ENCODE data around the gene GNAS. TPM values are rescaled to one million over a fixed set of nuclear protein-coding genes. Genes with fewer than 3 reads are reported as not detected.

GNAS gene
- polyA plus RNA-seq, 1 donor: 930 TPM

GRCh38 chr20:58906894-58907293, 54.4 kb downstream of the GNAS start:
- H3K9me3 ChIP-seq (ENCODE audit: control insufficient read depth, low read depth, low read length): peaks cover 4% of the 10 kb centered on the region
- peak overlapping the region; percentile 54 for H3K27ac ChIP-seq (ENCODE audit: low read length)
- DNase-seq: no peak
- H3K4me3 ChIP-seq (ENCODE audit: low read length): no peak overlapping the region
- H3K27me3 ChIP-seq (ENCODE audit: control insufficient read depth, insufficient read depth, low read length): no peaks in the 10 kb centered on the region
- no peaks in the 10 kb centered on the region for H3K4me1 ChIP-seq (ENCODE audit: control insufficient read depth, insufficient read depth, low read length)
- H3K36me3 ChIP-seq (ENCODE audit: control insufficient read depth, insufficient read depth, low read length): peaks cover 87% of the 10 kb centered on the region
- 83% methylated on average over 2 of the region's 3 CpGs for WGBS (ENCODE audit: insufficient coverage, low lambda C conversion rate)

- Histone ChIP-seq H3K4me3 (ENCODE audit: low read length) (no peak overlapping the region), H3K36me3 (ENCODE audit: control insufficient read depth, insufficient read depth, low read length) (peaks cover 83% of the 10 kb centered on the region)
Measured at GRCh38 chr20:58907320-58908137, 55.0 kb downstream of the GNAS start.

GRCh38 chr20:58908221-58908620, 55.7 kb downstream of the GNAS start:
- Histone ChIP-seq H3K9me3 (ENCODE audit: control insufficient read depth, low read depth, low read length) (peaks cover 4% of the 10 kb centered on the region), H3K27me3 (ENCODE audit: control insufficient read depth, insufficient read depth, low read length) (no peaks in the 10 kb centered on the region), H3K36me3 (ENCODE audit: control insufficient read depth, insufficient read depth, low read length) (peaks cover 80% of the 10 kb centered on the region), H3K4me1 (ENCODE audit: control insufficient read depth, insufficient read depth, low read length) (no peaks in the 10 kb centered on the region), H3K4me3 (ENCODE audit: low read length) (no peak overlapping the region), H3K27ac (ENCODE audit: low read length) (peak overlapping the region; percentile 54)
- 89% methylated on average over 3 of the region's 4 CpGs for WGBS (ENCODE audit: insufficient coverage, low lambda C conversion rate)
- DNase-seq: no peak

More at GRCh38 chr20:58907320-58908137, 55.0 kb downstream of the GNAS start:
- Histone ChIP-seq H3K9me3 (ENCODE audit: control insufficient read depth, low read depth, low read length) (peaks cover 4% of the 10 kb centered on the region), H3K27ac (ENCODE audit: low read length) (peak overlapping the region; percentile 54), H3K27me3 (ENCODE audit: control insufficient read depth, insufficient read depth, low read length) (no peaks in the 10 kb centered on the region), H3K4me1 (ENCODE audit: control insufficient read depth, insufficient read depth, low read length) (no peaks in the 10 kb centered on the region)
- peak; percentile 79 to 80 for DNase-seq
- WGBS (ENCODE audit: insufficient coverage, low lambda C conversion rate): 86% methylated on average over 5 of the region's 13 CpGs

- no peaks in the 10 kb centered on the region for H3K4me1 ChIP-seq (ENCODE audit: control insufficient read depth, insufficient read depth, low read length)
- H3K36me3 ChIP-seq (ENCODE audit: control insufficient read depth, insufficient read depth, low read length): peaks cover 73% of the 10 kb centered on the region
- no peak for DNase-seq
- H3K27ac ChIP-seq (ENCODE audit: low read length): no peak overlapping the region
- no peak overlapping the region for H3K4me3 ChIP-seq (ENCODE audit: low read length)
- peaks cover 4% of the 10 kb centered on the region for H3K9me3 ChIP-seq (ENCODE audit: control insufficient read depth, low read depth, low read length)
- H3K27me3 ChIP-seq (ENCODE audit: control insufficient read depth, insufficient read depth, low read length): no peaks in the 10 kb centered on the region
- WGBS (ENCODE audit: insufficient coverage, low lambda C conversion rate): no CpG with 5 or more reads among the region's 9 CpGs
Measured at GRCh38 chr20:58908941-58909340, 56.4 kb downstream of the GNAS start.

- peaks cover 68% of the 10 kb centered on the region for H3K36me3 ChIP-seq (ENCODE audit: control insufficient read depth, insufficient read depth, low read length)
- H3K4me1 ChIP-seq (ENCODE audit: control insufficient read depth, insufficient read depth, low read length): no peaks in the 10 kb centered on the region
- WGBS (ENCODE audit: insufficient coverage, low lambda C conversion rate): 100% methylated on average over 1 of the region's 15 CpGs
Measured at GRCh38 chr20:58909585-58909984, 57.1 kb downstream of the GNAS start.

GRCh38 chr20:58910473-58910872, 58.0 kb downstream of the GNAS start:
- Histone ChIP-seq H3K4me1 (ENCODE audit: control insufficient read depth, insufficient read depth, low read length) (no peaks in the 10 kb centered on the region), H3K4me3 (ENCODE audit: low read length) (no peak overlapping the region), H3K27me3 (ENCODE audit: control insufficient read depth, insufficient read depth, low read length) (no peaks in the 10 kb centered on the region), H3K9me3 (ENCODE audit: control insufficient read depth, low read depth, low read length) (peaks cover 4% of the 10 kb centered on the region), H3K36me3 (ENCODE audit: control insufficient read depth, insufficient read depth, low read length) (peaks cover 60% of the 10 kb centered on the region), H3K27ac (ENCODE audit: low read length) (no peak overlapping the region)
- no peak for DNase-seq
- WGBS (ENCODE audit: insufficient coverage, low lambda C conversion rate): 93% methylated on average over 5 of the region's 14 CpGs

More at GRCh38 chr20:58909585-58909984, 57.1 kb downstream of the GNAS start:
- Histone ChIP-seq H3K27me3 (ENCODE audit: control insufficient read depth, insufficient read depth, low read length) (no peaks in the 10 kb centered on the region), H3K27ac (ENCODE audit: low read length) (no peak overlapping the region), H3K9me3 (ENCODE audit: control insufficient read depth, low read depth, low read length) (peaks cover 4% of the 10 kb centered on the region), H3K4me3 (ENCODE audit: low read length) (no peak overlapping the region)
- DNase-seq: no peak

GRCh38 chr20:58911309-58911708, 58.8 kb downstream of the GNAS start:
- no peak for DNase-seq
- Histone ChIP-seq H3K4me1 (ENCODE audit: control insufficient read depth, insufficient read depth, low read length) (no peaks in the 10 kb centered on the region), H3K27me3 (ENCODE audit: control insufficient read depth, insufficient read depth, low read length) (no peaks in the 10 kb centered on the region), H3K36me3 (ENCODE audit: control insufficient read depth, insufficient read depth, low read length) (peaks cover 51% of the 10 kb centered on the region), H3K9me3 (ENCODE audit: control insufficient read depth, low read depth, low read length) (peaks cover 4% of the 10 kb centered on the region), H3K4me3 (ENCODE audit: low read length) (no peak overlapping the region), H3K27ac (ENCODE audit: low read length) (no peak overlapping the region)
- no CpG with 5 or more reads among the region's 2 CpGs for WGBS (ENCODE audit: insufficient coverage, low lambda C conversion rate)

GRCh38 chr20:58911970-58912369, 59.5 kb downstream of the GNAS start:
- no CpG with 5 or more reads among the region's 3 CpGs for WGBS (ENCODE audit: insufficient coverage, low lambda C conversion rate)
- Histone ChIP-seq H3K4me3 (ENCODE audit: low read length) (no peak overlapping the region), H3K27ac (ENCODE audit: low read length) (no peak overlapping the region), H3K4me1 (ENCODE audit: control insufficient read depth, insufficient read depth, low read length) (no peaks in the 10 kb centered on the region), H3K9me3 (ENCODE audit: control insufficient read depth, low read depth, low read length) (peaks cover 4% of the 10 kb centered on the region), H3K27me3 (ENCODE audit: control insufficient read depth, insufficient read depth, low read length) (no peaks in the 10 kb centered on the region), H3K36me3 (ENCODE audit: control insufficient read depth, insufficient read depth, low read length) (peaks cover 46% of the 10 kb centered on the region)
- DNase-seq: no peak

- WGBS (ENCODE audit: insufficient coverage, low lambda C conversion rate): 83% methylated on average over 1 of the region's 4 CpGs
- H3K36me3 ChIP-seq (ENCODE audit: control insufficient read depth, insufficient read depth, low read length): peaks cover 38% of the 10 kb centered on the region
- peaks cover 4% of the 10 kb centered on the region for H3K9me3 ChIP-seq (ENCODE audit: control insufficient read depth, low read depth, low read length)
- no peaks in the 10 kb centered on the region for H3K27me3 ChIP-seq (ENCODE audit: control insufficient read depth, insufficient read depth, low read length)
- H3K27ac ChIP-seq (ENCODE audit: low read length): no peak overlapping the region
- DNase-seq: no peak
- no peak overlapping the region for H3K4me3 ChIP-seq (ENCODE audit: low read length)
- H3K4me1 ChIP-seq (ENCODE audit: control insufficient read depth, insufficient read depth, low read length): no peaks in the 10 kb centered on the region
Measured at GRCh38 chr20:58913079-58913478, 60.6 kb downstream of the GNAS start.

- Histone ChIP-seq H3K4me3 (ENCODE audit: low read length) (no peak overlapping the region), H3K9me3 (ENCODE audit: control insufficient read depth, low read depth, low read length) (no peaks in the 10 kb centered on the region), H3K36me3 (ENCODE audit: control insufficient read depth, insufficient read depth, low read length) (no peaks in the 10 kb centered on the region), H3K27ac (ENCODE audit: low read length) (no peak overlapping the region), H3K27me3 (ENCODE audit: control insufficient read depth, insufficient read depth, low read length) (no peaks in the 10 kb centered on the region), H3K4me1 (ENCODE audit: control insufficient read depth, insufficient read depth, low read length) (no peaks in the 10 kb centered on the region)
- WGBS (ENCODE audit: insufficient coverage, low lambda C conversion rate): 88% methylated on average over 3 of the region's 6 CpGs
- no peak for DNase-seq
Measured at GRCh38 chr20:58918621-58919020, 66.1 kb downstream of the GNAS start.

GRCh38 chr20:58921564-58921963, 69.0 kb downstream of the GNAS start:
- H3K9me3 ChIP-seq (ENCODE audit: control insufficient read depth, low read depth, low read length): no peaks in the 10 kb centered on the region
- no peak for DNase-seq
- no peaks in the 10 kb centered on the region for H3K27me3 ChIP-seq (ENCODE audit: control insufficient read depth, insufficient read depth, low read length)
- 100% methylated on average over 1 of the region's 6 CpGs for WGBS (ENCODE audit: insufficient coverage, low lambda C conversion rate)
- no peaks in the 10 kb centered on the region for H3K36me3 ChIP-seq (ENCODE audit: control insufficient read depth, insufficient read depth, low read length)
- H3K4me1 ChIP-seq (ENCODE audit: control insufficient read depth, insufficient read depth, low read length): no peaks in the 10 kb centered on the region
- no peak overlapping the region for H3K27ac ChIP-seq (ENCODE audit: low read length)
- H3K4me3 ChIP-seq (ENCODE audit: low read length): no peak overlapping the region
